ENCODE results near the gene WASHC3. TPM values are rescaled to one million over a fixed set of nuclear protein-coding genes. Genes with fewer than 3 reads are reported as not detected.
"Not testable (repeated sequence)": the region's sequence is repeated elsewhere in the genome, so short reads cannot be mapped to it uniquely, and the experiment has no call there.

WASHC3 gene
- total and polyA plus RNA-seq, 2 experiments from 2014 or later: 59.8 to 66.8 TPM

- Histone ChIP-seq H3K36me3 (replicated peaks; ENCODE audit: insufficient read depth, low read depth) (no peaks in the 10 kb centered on the region), H3K79me2 (no peaks in the 10 kb centered on the region), H3K27me3 (no peaks in the 10 kb centered on the region), H3K4me3 (no peak overlapping the region), H3K4me1 (ENCODE audit: insufficient read depth) (no peaks in the 10 kb centered on the region), H3K27ac (no peak overlapping the region), H2AFZ (no peak overlapping the region), H3K4me2 (no peak overlapping the region), H4K20me1 (ENCODE audit: insufficient read depth, poor library complexity, severe bottlenecking) (no peaks in the 10 kb centered on the region), H3K9me2 (replicated peaks; ENCODE audit: insufficient read depth) (no peaks in the 10 kb centered on the region), H3K9me3 (ENCODE audit: low read depth) (no peaks in the 10 kb centered on the region)
- TF ChIP-seq EZH2phosphoT487 (IDR thresholded peaks at IDR 0.05; ENCODE audit: low read depth, severe bottlenecking, unreplicated experiment) (no peak), EZH2 (IDR thresholded peaks at IDR 0.05; ENCODE audit: borderline replicate concordance) (no peak), CTCF (IDR thresholded peaks at IDR 0.05; ENCODE audit: poor library complexity) (no peak)
- DNase-seq (ENCODE audit: low spot score): no peak
- WGBS (ENCODE audit: low lambda C conversion rate, missing lambda C conversion rate): 99% methylated on average over 3 of the region's 3 CpGs
These were observed 45.1 kb upstream of the WASHC3 start for GRCh38 chr12:102106905-102107304.

GRCh38 chr12:102096855-102097254 is 35.1 kb upstream of the WASHC3 start:
- Histone ChIP-seq H3K4me2 (no peak overlapping the region), H3K4me1 (ENCODE audit: insufficient read depth) (no peaks in the 10 kb centered on the region), H3K9me2 (replicated peaks; ENCODE audit: insufficient read depth) (no peaks in the 10 kb centered on the region), H3K36me3 (replicated peaks; ENCODE audit: insufficient read depth, low read depth) (no peaks in the 10 kb centered on the region), H3K9me3 (ENCODE audit: low read depth) (no peaks in the 10 kb centered on the region), H3K4me3 (no peak overlapping the region), H3K79me2 (no peaks in the 10 kb centered on the region), H3K27me3 (no peaks in the 10 kb centered on the region), H4K20me1 (ENCODE audit: insufficient read depth, poor library complexity, severe bottlenecking) (no peaks in the 10 kb centered on the region), H2AFZ (no peak overlapping the region), H3K27ac (no peak overlapping the region)
- DNase-seq (ENCODE audit: low spot score): no peak
- TF ChIP-seq EZH2 (IDR thresholded peaks at IDR 0.05; ENCODE audit: borderline replicate concordance) (no peak), EZH2phosphoT487 (IDR thresholded peaks at IDR 0.05; ENCODE audit: low read depth, severe bottlenecking, unreplicated experiment) (no peak), CTCF (IDR thresholded peaks at IDR 0.05; ENCODE audit: poor library complexity) (no peak)
- 75% methylated on average over 3 of the region's 3 CpGs for WGBS (ENCODE audit: low lambda C conversion rate, missing lambda C conversion rate)

- peak; percentile 67 for TF ChIP-seq CTCF (IDR thresholded peaks at IDR 0.05; ENCODE audit: poor library complexity)
- no peak for TF ChIP-seq EZH2phosphoT487 (IDR thresholded peaks at IDR 0.05; ENCODE audit: low read depth, severe bottlenecking, unreplicated experiment)
- no peak for TF ChIP-seq EZH2 (IDR thresholded peaks at IDR 0.05; ENCODE audit: borderline replicate concordance)
- Histone ChIP-seq H3K27me3 (no peaks in the 10 kb centered on the region), H3K36me3 (replicated peaks; ENCODE audit: insufficient read depth, low read depth) (no peaks in the 10 kb centered on the region), H3K9me3 (ENCODE audit: low read depth) (no peaks in the 10 kb centered on the region), H3K9me2 (replicated peaks; ENCODE audit: insufficient read depth) (no peaks in the 10 kb centered on the region), H3K4me2 (no peak overlapping the region), H3K79me2 (no peaks in the 10 kb centered on the region), H4K20me1 (ENCODE audit: insufficient read depth, poor library complexity, severe bottlenecking) (no peaks in the 10 kb centered on the region), H2AFZ (no peak overlapping the region), H3K4me3 (no peak overlapping the region), H3K27ac (no peak overlapping the region), H3K4me1 (ENCODE audit: insufficient read depth) (no peaks in the 10 kb centered on the region)
- DNase-seq (ENCODE audit: low spot score): peak; percentile 44
- WGBS (ENCODE audit: low lambda C conversion rate, missing lambda C conversion rate): 60% methylated on average over 2 of the region's 2 CpGs
These were observed 34.0 kb upstream of the WASHC3 start for GRCh38 chr12:102095677-102096263.

GRCh38 chr12:102093319-102093718 is 31.5 kb upstream of the WASHC3 start:
- no peak overlapping the region for H3K27ac ChIP-seq
- H3K4me1 ChIP-seq (ENCODE audit: insufficient read depth): no peaks in the 10 kb centered on the region
- TF ChIP-seq EZH2 (IDR thresholded peaks at IDR 0.05; ENCODE audit: borderline replicate concordance) (no peak), CTCF (IDR thresholded peaks at IDR 0.05; ENCODE audit: poor library complexity) (no peak), EZH2phosphoT487 (IDR thresholded peaks at IDR 0.05; ENCODE audit: low read depth, severe bottlenecking, unreplicated experiment) (no peak)
- no peaks in the 10 kb centered on the region for H3K79me2 ChIP-seq
- H4K20me1 ChIP-seq (ENCODE audit: insufficient read depth, poor library complexity, severe bottlenecking): no peaks in the 10 kb centered on the region
- no peak overlapping the region for H2AFZ ChIP-seq
- no peak for DNase-seq (ENCODE audit: low spot score)
- H3K4me3 ChIP-seq: no peak overlapping the region
- no peaks in the 10 kb centered on the region for H3K36me3 ChIP-seq (replicated peaks; ENCODE audit: insufficient read depth, low read depth)
- H3K9me3 ChIP-seq (ENCODE audit: low read depth): no peaks in the 10 kb centered on the region
- no peaks in the 10 kb centered on the region for H3K27me3 ChIP-seq
- H3K9me2 ChIP-seq (replicated peaks; ENCODE audit: insufficient read depth): no peaks in the 10 kb centered on the region
- H3K4me2 ChIP-seq: no peak overlapping the region

GRCh38 chr12:102089228-102089835 is 27.5 kb upstream of the WASHC3 start:
- not testable (repeated sequence) for H3K79me2 ChIP-seq; H3K4me3 ChIP-seq; H2AFZ ChIP-seq; H4K20me1 ChIP-seq (ENCODE audit: insufficient read depth, poor library complexity, severe bottlenecking); DNase-seq (ENCODE audit: low spot score); H3K9me2 ChIP-seq (replicated peaks; ENCODE audit: insufficient read depth); H3K4me2 ChIP-seq; H3K4me1 ChIP-seq (ENCODE audit: insufficient read depth); H3K36me3 ChIP-seq (replicated peaks; ENCODE audit: insufficient read depth, low read depth); H3K9me3 ChIP-seq (ENCODE audit: low read depth); H3K27ac ChIP-seq; H3K27me3 ChIP-seq
- WGBS (ENCODE audit: low lambda C conversion rate, missing lambda C conversion rate): 98% methylated on average over 27 of the region's 38 CpGs

Measured in hepatocyte (in vitro differentiated cells).